HG03457 (cell line): ENCODE results near the gene MYH9.
A peak's percentile ranks its signal among the peaks of the same experiment; 100 is the strongest.

Experiments used
- ATAC-seq: cut with Tn5 transposase; IDR thresholded peaks from one replicate; pipeline ENCODE4 v1.9.1; 2021; ENCODE audit warnings: moderate number of reproducible peaks; ENCODE audit not compliant: unreplicated experiment

MYH9 gene

GRCh38 chr22:36332623-36333332 lies 55.0 kb downstream of the MYH9 start:
- no peak for ATAC-seq

GRCh38 chr22:36331912-36332622 lies 55.7 kb downstream of the MYH9 start:
- no peak for ATAC-seq

- peak; percentile 42 for ATAC-seq
These were observed 56.4 kb downstream of the MYH9 start for GRCh38 chr22:36331306-36331911.

GRCh38 chr22:36330655-36331305 lies 57.0 kb downstream of the MYH9 start:
- no peak for ATAC-seq

- ATAC-seq = no peak
These were observed 57.6 kb downstream of the MYH9 start for GRCh38 chr22:36330127-36330526.

- ATAC-seq = no peak
These were observed 58.3 kb downstream of the MYH9 start for GRCh38 chr22:36329254-36330078.

- no peak for ATAC-seq
These were observed 59.0 kb downstream of the MYH9 start for GRCh38 chr22:36328635-36329253.

GRCh38 chr22:36327922-36328551 lies 59.7 kb downstream of the MYH9 start:
- no peak for ATAC-seq

GRCh38 chr22:36326178-36327161 lies 61.3 kb downstream of the MYH9 start:
- no peak for ATAC-seq

GRCh38 chr22:36325154-36326031 lies 62.4 kb downstream of the MYH9 start:
- no peak for ATAC-seq

- no peak for ATAC-seq
These were observed 63.4 kb downstream of the MYH9 start for GRCh38 chr22:36324414-36324813.

- ATAC-seq = no peak
These were observed 63.9 kb downstream of the MYH9 start for GRCh38 chr22:36323855-36324331.

GRCh38 chr22:36323182-36323854 lies 64.4 kb downstream of the MYH9 start:
- no peak for ATAC-seq

GRCh38 chr22:36322602-36322915 lies 65.2 kb downstream of the MYH9 start:
- ATAC-seq = no peak

- no peak for ATAC-seq
These were observed 65.8 kb downstream of the MYH9 start for GRCh38 chr22:36321797-36322601.

GRCh38 chr22:36320553-36320952 lies 67.2 kb downstream of the MYH9 start:
- no peak for ATAC-seq
